ENCODE measurements around the gene BCO2.
"Not testable (repeated sequence)": the region's sequence is repeated elsewhere in the genome, so short reads cannot be mapped to it uniquely, and the experiment has no call there.

The BCO2 gene

GRCh38 chr11:112165049-112165448 lies 10.3 kb upstream of the BCO2 start:
- DNase-seq (ENCODE audit: low spot score): no peak
- no peak for FAIRE-seq

GRCh38 chr11:112166562-112166961 lies 8.8 kb upstream of the BCO2 start:
- FAIRE-seq (no peak), DNase-seq (ENCODE audit: low spot score) (peak; percentile 33)

- no peak for DNase-seq (ENCODE audit: low spot score)
- peak; percentile 69 for FAIRE-seq
Observed at GRCh38 chr11:112167145-112167544, 8.2 kb upstream of the BCO2 start, which contains the start of gene TEX12. TSS of gene TEX12 (plus strand) at chr11:112167372. CDS start at chr11:112169269, 1,897 bp downstream.

- DNase-seq (ENCODE audit: low spot score): no peak
- no peak for FAIRE-seq
Observed at GRCh38 chr11:112172362-112172994, 2.8 kb upstream of the BCO2 start.

GRCh38 chr11:112173152-112173551 lies 2.2 kb upstream of the BCO2 start:
- DNase-seq (ENCODE audit: low spot score): no peak
- no peak for FAIRE-seq

- FAIRE-seq (no peak), DNase-seq (ENCODE audit: low spot score) (no peak)
Observed at GRCh38 chr11:112175599-112175952, 264 bp downstream of the BCO2 start.

- DNase-seq (ENCODE audit: low spot score) (no peak), FAIRE-seq (no peak)
Observed at GRCh38 chr11:112176077-112176476, 765 bp downstream of the BCO2 start.

GRCh38 chr11:112177589-112177988 lies 2.3 kb downstream of the BCO2 start:
- FAIRE-seq: no peak

GRCh38 chr11:112178428-112178827 lies 3.1 kb downstream of the BCO2 start:
- DNase-seq (ENCODE audit: low spot score) (no peak), FAIRE-seq (no peak)

More at GRCh38 chr11:112177589-112177988, 2.3 kb downstream of the BCO2 start:
- DNase-seq (ENCODE audit: low spot score): no peak

GRCh38 chr11:112178936-112179335 lies 3.6 kb downstream of the BCO2 start:
- no peak for DNase-seq (ENCODE audit: low spot score)
- no peak for FAIRE-seq

- DNase-seq (ENCODE audit: low spot score) (no peak), FAIRE-seq (no peak)
Observed at GRCh38 chr11:112179601-112180000, 4.3 kb downstream of the BCO2 start.

- DNase-seq (ENCODE audit: low spot score): no peak
- FAIRE-seq: no peak
Observed at GRCh38 chr11:112182867-112183266, 7.6 kb downstream of the BCO2 start.

- no peak for DNase-seq (ENCODE audit: low spot score)
- FAIRE-seq: no peak
Observed at GRCh38 chr11:112185883-112186282, 10.6 kb downstream of the BCO2 start.

- no peak for DNase-seq (ENCODE audit: low spot score)
- no peak for FAIRE-seq
Observed at GRCh38 chr11:112186304-112186703, 11.0 kb downstream of the BCO2 start.

- FAIRE-seq; DNase-seq (ENCODE audit: low spot score): not testable (repeated sequence)
Observed at GRCh38 chr11:112195113-112195512, 19.8 kb downstream of the BCO2 start.

GRCh38 chr11:112195951-112196351 lies 20.6 kb downstream of the BCO2 start:
- FAIRE-seq (no peak), DNase-seq (ENCODE audit: low spot score) (no peak)

- no peak for FAIRE-seq
Observed at GRCh38 chr11:112196519-112197087, 21.3 kb downstream of the BCO2 start.

GRCh38 chr11:112199101-112199500 lies 23.8 kb downstream of the BCO2 start:
- FAIRE-seq: not testable (repeated sequence)

More at GRCh38 chr11:112196519-112197087, 21.3 kb downstream of the BCO2 start:
- no peak for DNase-seq (ENCODE audit: low spot score)

GRCh38 chr11:112200252-112200651 lies 24.9 kb downstream of the BCO2 start:
- no peak for DNase-seq (ENCODE audit: low spot score)
- FAIRE-seq: no peak

More at GRCh38 chr11:112199101-112199500, 23.8 kb downstream of the BCO2 start:
- DNase-seq (ENCODE audit: low spot score): not testable (repeated sequence)

GRCh38 chr11:112206071-112206470 lies 30.8 kb downstream of the BCO2 start:
- DNase-seq (ENCODE audit: low spot score) (no peak), FAIRE-seq (no peak)

- DNase-seq (ENCODE audit: low spot score): no peak
Observed at GRCh38 chr11:112210890-112211289, 35.6 kb downstream of the BCO2 start.

GRCh38 chr11:112211536-112211935 lies 36.2 kb downstream of the BCO2 start:
- no peak for DNase-seq (ENCODE audit: low spot score)
- no peak for FAIRE-seq

More at GRCh38 chr11:112210890-112211289, 35.6 kb downstream of the BCO2 start:
- FAIRE-seq: peak; percentile 32

- FAIRE-seq (no peak), DNase-seq (ENCODE audit: low spot score) (no peak)
Observed at GRCh38 chr11:112212290-112212689, 37.0 kb downstream of the BCO2 start.

Measured in urothelium cell line (cell line).